Breast epithelium (tissue), 4 donors: ENCODE results near the gene BICC1. TPM values are rescaled to one million over a fixed set of nuclear protein-coding genes. Genes with fewer than 3 reads are reported as not detected.

Experiments
- DNase-seq, 2 donors: peaks; one replicate each; pipeline ENCODE4 v3.0.0-alpha.2; 2019; ENCODE audit warnings: low spot score in 2 of 2
- H3K27ac ChIP-seq, 2 donors: fragments of 200-600 bp; sonication (generic) in 1 of 2; one replicate each; pipeline ENCODE4 v1.5.1; 2016 to 2019; ENCODE audit warnings: mild to moderate bottlenecking in 1 of 2
- H3K27me3 ChIP-seq, 2 donors: fragments of 200-600 bp; sonication (generic) in 1 of 2; one replicate each; pipeline versions ENCODE4 v1.5.1 to v1.6.0; 2017 to 2019; ENCODE audit warnings: control low read depth in 1 of 2, mild to moderate bottlenecking in 1 of 2
- H3K36me3 ChIP-seq: fragments of 200-600 bp; one replicate; pipeline ENCODE4 v1.5.1; 2019
- H3K4me1 ChIP-seq, 2 donors: fragments of 200-600 bp; sonication (generic); one replicate each; pipeline ENCODE4 v1.5.1; 2016 to 2019; ENCODE audit warnings: control low read depth in 1 of 2
- H3K4me3 ChIP-seq, 3 donors: fragments of 200-600 bp; sonication (generic); 1 replicate in 2 of 3; 2 replicates in 1 of 3; pipeline ENCODE4 v1.5.1; 2016 to 2019; ENCODE audit warnings: mild to moderate bottlenecking in 3 of 3, moderate library complexity in 2 of 3
- H3K9me3 ChIP-seq, 2 donors: fragments of 200-600 bp; sonication (generic) in 1 of 2; one replicate each; pipeline ENCODE4 v1.5.1; 2016 to 2019; ENCODE audit warnings: control low read depth in 1 of 2
- CTCF ChIP-seq, 3 donors: fragments of 450-650 bp; IDR thresholded peaks; one replicate each; pipeline ENCODE4 v1.5.1; 2016 to 2017; ENCODE audit warnings: antibody characterized with exemption in 3 of 3, mild to moderate bottlenecking in 3 of 3, moderate library complexity in 3 of 3
- POLR2A ChIP-seq: fragments of 450-650 bp; IDR thresholded peaks from one replicate; pipeline ENCODE4 v1.6.1; 2016; ENCODE audit warnings: antibody characterized with exemption, mild to moderate bottlenecking, moderate library complexity
- POLR2AphosphoS5 ChIP-seq, 3 donors: sonication (generic); formaldehyde crosslinking; IDR thresholded peaks; one replicate each; pipeline ENCODE4 v1.6.1; 2017; ENCODE audit warnings: antibody characterized with exemption in 3 of 3
- intact Hi-C: fragments of 100-400 bp; cut with DNase I; formaldehyde crosslinking; loops from one replicate; pipeline ENCODE4 v1.15.1; 2023; ENCODE audit warnings: low total_unique reads
- total RNA-seq, 3 donors: library from RNA; depleted of rRNA; stranded (reverse); fragments of >200 nt; gene quantifications; one replicate each; pipeline ENCODE4 v1.1.0, GENCODE V29; 2016

BICC1 gene
- 10 to 100 TPM; 24.3 to 35.5 (median 26.2) TPM for total RNA-seq

- Histone ChIP-seq H3K27ac (peak within 1 kb of the TSS; percentile 79 to 89), H3K9me3 (no peaks in the 10 kb centered on the region), H3K4me3 (peak within 1 kb of the TSS; percentile 73 to 78 (median 76)), H3K4me1 (no peaks in the 10 kb centered on the region), H3K27me3 (peaks cover 0 to 6% of the 10 kb centered on the region in 2 donors), H3K36me3 (no peaks in the 10 kb centered on the region)
- TF ChIP-seq POLR2AphosphoS5 (IDR thresholded peaks at IDR 0.05) (peak in 1 of 3 donors; percentile 7), POLR2A (no peak), CTCF (IDR thresholded peaks at IDR 0.05) (no peak)
- intact Hi-C loops: no loop called here
- DNase-seq: peak in 1 of 2 donors; percentile 19
These were observed at the start of gene BICC1 for GRCh38 chr10:58512491-58513187. Gene BICC1, plus strand, starts transcription at chr10:58512872. Its CDS starts 272 bp downstream, at chr10:58513144.

- no peaks in the 10 kb centered on the region for H3K4me1 ChIP-seq
- H3K4me3 ChIP-seq: no peak overlapping the region
- H3K36me3 ChIP-seq: no peaks in the 10 kb centered on the region
- intact Hi-C loops: no loop called here
- no peaks in the 10 kb centered on the region for H3K27me3 ChIP-seq
- no peak overlapping the region for H3K27ac ChIP-seq
- TF ChIP-seq POLR2AphosphoS5 (IDR thresholded peaks at IDR 0.05) (no peak), CTCF (IDR thresholded peaks at IDR 0.05) (no peak), POLR2A (no peak)
- no peaks in the 10 kb centered on the region for H3K9me3 ChIP-seq
- no peak for DNase-seq
These were observed 47.7 kb upstream of the BICC1 start for GRCh38 chr10:58464956-58465355.

- DNase-seq: no peak
- Histone ChIP-seq H3K9me3 (no peaks in the 10 kb centered on the region), H3K36me3 (no peaks in the 10 kb centered on the region), H3K27me3 (no peaks in the 10 kb centered on the region), H3K4me3 (no peak overlapping the region), H3K4me1 (no peaks in the 10 kb centered on the region), H3K27ac (no peak overlapping the region)
- intact Hi-C loops: no loop called here
- TF ChIP-seq POLR2A (no peak), CTCF (IDR thresholded peaks at IDR 0.05) (no peak), POLR2AphosphoS5 (IDR thresholded peaks at IDR 0.05) (no peak)
These were observed 47.0 kb upstream of the BICC1 start for GRCh38 chr10:58465629-58466028.

- H3K4me1 ChIP-seq: no peaks in the 10 kb centered on the region
- no peaks in the 10 kb centered on the region for H3K36me3 ChIP-seq
- H3K9me3 ChIP-seq: no peaks in the 10 kb centered on the region
- TF ChIP-seq CTCF (IDR thresholded peaks at IDR 0.05): no peak
- TF ChIP-seq POLR2AphosphoS5 (IDR thresholded peaks at IDR 0.05): no peak
- TF ChIP-seq POLR2A: no peak
- no peak overlapping the region for H3K4me3 ChIP-seq
- no peak for DNase-seq
- intact Hi-C loops: no loop called here
- no peak overlapping the region for H3K27ac ChIP-seq
- no peaks in the 10 kb centered on the region for H3K27me3 ChIP-seq
These were observed 44.6 kb upstream of the BICC1 start for GRCh38 chr10:58467931-58468635.

- no peaks in the 10 kb centered on the region for H3K9me3 ChIP-seq
- no peak overlapping the region for H3K4me3 ChIP-seq
- no peaks in the 10 kb centered on the region for H3K27me3 ChIP-seq
- no peak for DNase-seq
- no peaks in the 10 kb centered on the region for H3K4me1 ChIP-seq
- no peaks in the 10 kb centered on the region for H3K36me3 ChIP-seq
- intact Hi-C loops: no loop called here
- no peak overlapping the region for H3K27ac ChIP-seq
- TF ChIP-seq CTCF (IDR thresholded peaks at IDR 0.05) (no peak), POLR2A (no peak), POLR2AphosphoS5 (IDR thresholded peaks at IDR 0.05) (no peak)
These were observed 38.7 kb upstream of the BICC1 start for GRCh38 chr10:58473976-58474375.
